ENCODE data around the gene LSM10. TPM values are rescaled to one million over a fixed set of nuclear protein-coding genes. Genes with fewer than 3 reads are reported as not detected.
A peak's percentile ranks its signal among the peaks of the same experiment; 100 is the strongest.

The LSM10 gene
- total and polyA plus RNA-seq, 9 of the 15 experiments (the other 6 are each of a cell fraction or from before 2014, with no cell fraction given), result 13.2 to 146 (median 68.9) TPM

DNA sequence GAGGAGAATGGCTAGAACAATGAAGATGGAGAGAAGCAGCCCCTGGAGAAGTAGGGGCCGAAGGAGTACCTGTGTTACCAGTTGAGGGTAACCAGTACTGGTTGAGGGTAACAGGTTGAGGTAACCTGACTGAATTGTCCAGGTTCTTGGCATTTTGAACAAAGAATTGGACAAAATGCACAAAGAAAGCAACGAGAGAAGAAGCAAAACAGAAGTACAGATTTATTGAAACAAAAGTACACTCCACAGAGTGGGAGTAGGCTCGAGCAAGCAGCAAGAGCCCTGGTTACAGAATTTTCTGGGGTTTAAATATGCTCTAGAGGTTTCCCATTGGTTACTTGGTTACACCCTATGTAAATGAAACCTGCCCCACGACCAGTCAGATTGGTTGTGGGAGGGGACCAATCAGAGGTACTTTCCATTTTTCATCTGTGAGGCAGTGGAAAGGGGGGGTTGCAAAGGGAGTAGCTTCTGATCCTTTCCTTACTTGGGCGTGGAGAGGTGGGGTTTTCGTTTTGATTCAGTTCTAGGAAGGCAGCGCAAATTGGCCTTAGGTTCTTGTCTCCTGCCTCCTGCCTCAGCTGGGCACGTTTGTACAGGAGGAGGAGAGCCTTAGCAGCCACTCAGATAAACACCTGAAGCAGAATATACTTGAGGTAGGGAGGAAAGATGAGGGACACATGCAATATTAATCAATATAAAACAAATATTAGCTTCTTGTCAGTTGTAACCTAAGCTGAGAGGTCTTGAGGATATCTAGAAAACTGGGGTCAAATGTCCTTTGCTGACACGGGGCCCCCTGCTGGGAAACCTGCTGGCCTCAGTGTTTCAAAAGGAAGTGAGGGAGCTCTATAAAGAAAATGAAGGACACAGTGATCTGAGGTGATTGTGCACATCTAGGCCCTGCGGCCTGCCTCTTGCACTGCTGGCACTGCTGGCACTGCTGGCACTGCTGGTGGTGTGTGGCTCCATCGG lies 14.3 kb upstream of the LSM10 start (continued):
- TF ChIP-seq NCOA2 (IDR thresholded peaks at IDR 0.05; ENCODE audit: partially characterized antibody in 2 of 2), result no peak
- no peak for TF ChIP-seq ZNF143 (CRISPR knock-in tag; IDR thresholded peaks at IDR 0.05)
- TF ChIP-seq NFE2L1 (tag; IDR thresholded peaks at IDR 0.05; ENCODE audit: borderline replicate concordance, low read depth), result no peak
- TF ChIP-seq, protein P1, sequence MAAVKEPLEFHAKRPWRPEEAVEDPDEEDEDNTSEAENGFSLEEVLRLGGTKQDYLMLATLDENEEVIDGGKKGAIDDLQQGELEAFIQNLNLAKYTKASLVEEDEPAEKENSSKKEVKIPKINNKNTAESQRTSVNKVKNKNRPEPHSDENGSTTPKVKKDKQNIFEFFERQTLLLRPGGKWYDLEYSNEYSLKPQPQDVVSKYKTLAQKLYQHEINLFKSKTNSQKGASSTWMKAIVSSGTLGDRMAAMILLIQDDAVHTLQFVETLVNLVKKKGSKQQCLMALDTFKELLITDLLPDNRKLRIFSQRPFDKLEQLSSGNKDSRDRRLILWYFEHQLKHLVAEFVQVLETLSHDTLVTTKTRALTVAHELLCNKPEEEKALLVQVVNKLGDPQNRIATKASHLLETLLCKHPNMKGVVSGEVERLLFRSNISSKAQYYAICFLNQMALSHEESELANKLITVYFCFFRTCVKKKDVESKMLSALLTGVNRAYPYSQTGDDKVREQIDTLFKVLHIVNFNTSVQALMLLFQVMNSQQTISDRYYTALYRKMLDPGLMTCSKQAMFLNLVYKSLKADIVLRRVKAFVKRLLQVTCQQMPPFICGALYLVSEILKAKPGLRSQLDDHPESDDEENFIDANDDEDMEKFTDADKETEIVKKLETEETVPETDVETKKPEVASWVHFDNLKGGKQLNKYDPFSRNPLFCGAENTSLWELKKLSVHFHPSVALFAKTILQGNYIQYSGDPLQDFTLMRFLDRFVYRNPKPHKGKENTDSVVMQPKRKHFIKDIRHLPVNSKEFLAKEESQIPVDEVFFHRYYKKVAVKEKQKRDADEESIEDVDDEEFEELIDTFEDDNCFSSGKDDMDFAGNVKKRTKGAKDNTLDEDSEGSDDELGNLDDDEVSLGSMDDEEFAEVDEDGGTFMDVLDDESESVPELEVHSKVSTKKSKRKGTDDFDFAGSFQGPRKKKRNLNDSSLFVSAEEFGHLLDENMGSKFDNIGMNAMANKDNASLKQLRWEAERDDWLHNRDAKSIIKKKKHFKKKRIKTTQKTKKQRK (IDR thresholded peaks at IDR 0.05; ENCODE audit: borderline replicate concordance, low read depth, low read length), result no peak
- TF ChIP-seq HNRNPL (IDR thresholded peaks at IDR 0.05; ENCODE audit: low read depth, low read length), result no peak
- TF ChIP-seq NFXL1 (CRISPR knock-in tag; IDR thresholded peaks at IDR 0.05), result no peak
- TF ChIP-seq ATF7 (IDR thresholded peaks at IDR 0.05), result peak; percentile 19; the same call in 1 of the 2 replicates
- peak; percentile 24 for TF ChIP-seq RBM25 (IDR thresholded peaks at IDR 0.05; ENCODE audit: low read depth, low read length, severe bottlenecking)
- TF ChIP-seq HDAC2 (IDR thresholded peaks at IDR 0.05), result 0 out of 2 replicates have a peak, but pooled peaks have one; percentile 22
- no peak for TF ChIP-seq ZNF561 (CRISPR knock-in tag; conservative IDR thresholded peaks at IDR 0.05)
- TF ChIP-seq BDP1 (IDR thresholded peaks at IDR 0.05; ENCODE audit: insufficient read depth, insufficient read length), result no peak
- TF ChIP-seq BRF1 (IDR thresholded peaks at IDR 0.05; ENCODE audit: borderline replicate concordance, extremely low read depth, insufficient read length), result no peak
- TF ChIP-seq, protein P2, sequence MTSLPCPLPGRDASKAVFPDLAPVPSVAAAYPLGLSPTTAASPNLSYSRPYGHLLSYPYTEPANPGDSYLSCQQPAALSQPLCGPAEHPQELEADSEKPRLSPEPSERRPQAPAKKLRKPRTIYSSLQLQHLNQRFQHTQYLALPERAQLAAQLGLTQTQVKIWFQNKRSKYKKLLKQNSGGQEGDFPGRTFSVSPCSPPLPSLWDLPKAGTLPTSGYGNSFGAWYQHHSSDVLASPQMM (CRISPR knock-in tag; IDR thresholded peaks at IDR 0.05), result no peak
- TF ChIP-seq, protein P3, sequence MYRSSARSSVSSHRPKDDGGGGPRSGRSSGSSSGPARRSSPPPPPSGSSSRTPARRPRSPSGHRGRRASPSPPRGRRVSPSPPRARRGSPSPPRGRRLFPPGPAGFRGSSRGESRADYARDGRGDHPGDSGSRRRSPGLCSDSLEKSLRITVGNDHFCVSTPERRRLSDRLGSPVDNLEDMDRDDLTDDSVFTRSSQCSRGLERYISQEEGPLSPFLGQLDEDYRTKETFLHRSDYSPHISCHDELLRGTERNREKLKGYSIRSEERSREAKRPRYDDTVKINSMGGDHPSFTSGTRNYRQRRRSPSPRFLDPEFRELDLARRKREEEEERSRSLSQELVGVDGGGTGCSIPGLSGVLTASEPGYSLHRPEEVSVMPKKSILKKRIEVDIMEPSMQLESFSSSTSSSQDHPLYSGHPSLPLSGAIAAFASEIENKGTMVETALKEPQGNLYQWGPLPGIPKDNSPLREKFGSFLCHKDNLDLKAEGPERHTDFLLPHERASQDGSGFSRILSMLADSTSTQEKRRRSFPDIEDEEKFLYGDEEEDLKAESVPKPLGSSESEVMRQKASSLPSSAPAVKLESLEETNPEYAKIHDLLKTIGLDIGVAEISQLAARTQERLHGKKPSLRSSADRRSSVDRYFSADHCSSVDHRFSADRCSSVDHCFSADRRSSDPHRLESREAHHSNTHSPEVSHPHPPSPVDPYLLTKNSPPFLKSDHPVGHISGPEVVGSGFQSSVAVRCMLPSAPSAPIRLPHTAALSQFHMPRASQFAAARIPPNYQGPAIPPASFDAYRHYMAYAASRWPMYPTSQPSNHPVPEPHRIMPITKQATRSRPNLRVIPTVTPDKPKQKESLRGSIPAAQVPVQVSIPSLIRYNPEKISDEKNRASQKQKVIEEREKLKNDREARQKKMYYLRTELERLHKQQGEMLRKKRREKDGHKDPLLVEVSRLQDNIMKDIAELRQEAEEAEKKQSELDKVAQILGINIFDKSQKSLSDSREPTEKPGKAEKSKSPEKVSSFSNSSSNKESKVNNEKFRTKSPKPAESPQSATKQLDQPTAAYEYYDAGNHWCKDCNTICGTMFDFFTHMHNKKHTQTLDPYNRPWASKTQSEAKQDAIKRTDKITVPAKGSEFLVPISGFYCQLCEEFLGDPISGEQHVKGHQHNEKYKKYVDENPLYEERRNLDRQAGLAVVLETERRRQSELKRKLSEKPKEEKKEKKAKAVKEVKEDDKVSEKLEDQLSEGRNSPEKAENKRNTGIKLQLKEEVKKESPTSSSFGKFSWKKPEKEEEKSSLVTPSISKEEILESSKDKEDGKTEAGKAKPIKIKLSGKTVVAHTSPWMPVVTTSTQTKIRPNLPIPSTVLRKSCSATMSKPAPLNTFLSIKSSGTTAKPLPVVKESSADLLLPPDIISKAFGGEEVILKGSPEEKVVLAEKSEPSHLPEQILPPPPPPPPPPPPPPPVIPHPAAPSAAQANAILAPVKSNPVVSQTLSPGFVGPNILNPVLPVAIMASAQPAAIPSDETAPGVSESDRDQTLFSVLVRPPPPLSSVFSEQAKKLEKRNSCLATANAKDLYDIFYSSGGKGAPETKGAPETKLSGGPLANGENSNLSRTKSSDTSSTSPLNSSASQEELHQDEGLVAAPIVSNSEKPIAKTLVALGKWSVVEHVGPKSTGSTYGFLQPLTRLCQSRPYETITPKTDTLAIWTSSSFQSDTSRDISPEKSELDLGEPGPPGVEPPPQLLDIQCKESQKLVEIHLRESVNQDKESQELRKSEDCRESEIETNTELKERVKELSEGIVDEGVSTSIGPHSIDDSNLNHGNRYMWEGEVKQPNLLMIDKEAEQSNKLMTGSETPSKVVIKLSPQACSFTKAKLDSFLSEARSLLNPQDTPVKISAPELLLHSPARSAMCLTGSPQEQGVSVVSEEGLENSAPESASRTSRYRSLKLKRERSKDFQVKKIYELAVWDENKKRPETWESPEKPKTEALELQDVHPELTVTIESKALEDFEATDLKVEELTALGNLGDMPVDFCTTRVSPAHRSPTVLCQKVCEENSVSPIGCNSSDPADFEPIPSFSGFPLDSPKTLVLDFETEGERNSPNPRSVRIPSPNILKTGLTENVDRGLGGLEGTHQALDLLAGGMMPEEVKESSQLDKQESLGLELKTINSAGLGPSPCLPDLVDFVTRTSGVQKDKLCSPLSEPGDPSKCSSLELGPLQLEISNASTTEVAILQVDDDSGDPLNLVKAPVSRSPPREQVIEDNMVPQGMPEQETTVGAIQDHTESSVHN (IDR thresholded peaks at IDR 0.05; ENCODE audit: borderline replicate concordance in 1 of 2, low read depth in 1 of 2), result 0 out of 4 replicates have a peak, but pooled peaks of 1 of the 2 experiments have one; percentile 29

All from K562 (cell line).